HCT116 (cell line): ENCODE data around the gene GPR62. TPM values are rescaled to one million over a fixed set of nuclear protein-coding genes. Genes with fewer than 3 reads are reported as not detected.
A peak's percentile ranks its signal among the peaks of the same experiment; 100 is the strongest.

ENCODE experiments used
- ATAC-seq: fragments of 200-7000 bp; cut with Tn5 transposase; 2 replicates; pipeline ENCODE4 v1.9.1; 2020; ENCODE audit warnings: mild to moderate bottlenecking, moderate library complexity
- BruUV-seq: library from RNA; stranded (reverse); fragments of 400-500 nt; replicated peaks from 2 replicates; lab custom pipeline; 2021; lab: Mats Ljungman, UMichigan
- CTCF ChIA-PET: fragments of 300-600 bp; sonication (Branson Sonifier 250); formaldehyde crosslinking; loops from one replicate; lab custom pipeline; 2021; ENCODE audit warnings: antibody characterized with exemption; lab: Charles Lee
- POLR2A ChIA-PET: fragments of 300-600, 350-600 bp; sonication (Branson Sonifier 250); formaldehyde crosslinking; loops from one replicate; lab custom pipeline; 2021; ENCODE audit warnings: antibody characterized with exemption; lab: Charles Lee
- RAD21 ChIA-PET, 2 experiments: fragments of 300-600 bp; sonication (Branson Sonifier 250); formaldehyde crosslinking; loops; one replicate each; lab custom pipeline; 2023; ENCODE audit warnings: low total read pairs in 2 of 2; ENCODE audit not compliant: uncharacterized antibody in 2 of 2, unreplicated experiment in 2 of 2, low non-redundant PET in 1 of 2; lab: Charles Lee
- DNase-seq: peaks from one replicate; pipeline ENCODE4 v3.0.0-alpha.2; 2010; ENCODE audit warnings: low read depth, low spot score
- H2AFZ ChIP-seq: fragments of 200-600 bp; shearing (Covaris generic), sonication (generic); 2 replicates; pipeline ENCODE4 v1.6.1; 2017; ENCODE audit warnings: low read depth, mixed run types, mixed read lengths, antibody characterized with exemption, low read length; ENCODE audit not compliant: poor library complexity, severe bottlenecking
- H3K27ac ChIP-seq: 2 replicates; pipeline ENCODE4 v1.5.1; 2012; ENCODE audit warnings: low read depth, low read length
- H3K27me3 ChIP-seq: fragments of 200-600 bp; sonication (generic); 2 replicates; pipeline ENCODE4 v1.6.1; 2016; ENCODE audit warnings: mixed run types, low read length, mixed read lengths; ENCODE audit not compliant: insufficient read depth
- H3K36me3 ChIP-seq, 2 experiments: fragments of 200-500 bp in 1 of 2; fragments of 200-600 bp in 1 of 2; sonication (Bioruptor generic) in 1 of 2; sonication (generic) in 1 of 2; 2 replicates each; pipeline versions ENCODE4 v1.5.1 to v1.6.1; 2014 to 2016; ENCODE audit warnings: low read length in 2 of 2, inconsistent platforms in 1 of 2, mixed read lengths in 1 of 2, mixed run types in 1 of 2; ENCODE audit not compliant: insufficient read depth in 2 of 2, control insufficient read depth in 1 of 2
- H3K4me1 ChIP-seq, 2 experiments: fragments of 200-600 bp in 1 of 2; sonication (generic) in 1 of 2; 2 replicates each; pipeline versions ENCODE4 v1.5.1 to v1.6.1; 2012 to 2017; ENCODE audit warnings: low read length in 2 of 2, inconsistent platforms in 1 of 2, mild to moderate bottlenecking in 1 of 2, mixed read lengths in 1 of 2, mixed run types in 1 of 2, moderate library complexity in 1 of 2; ENCODE audit not compliant: insufficient read depth in 2 of 2, control insufficient read depth in 1 of 2
- H3K4me2 ChIP-seq: fragments of 200-600 bp; sonication (generic); 2 replicates; pipeline ENCODE4 v1.6.1; 2017; ENCODE audit warnings: mixed run types, low read length, mixed read lengths
- H3K4me3 ChIP-seq, 2 experiments: fragments of 200-600 bp in 1 of 2; sonication (generic) in 1 of 2; replicated peaks in 1 of 2; 2 replicates each; pipeline ENCODE4 v1.5.1; 2011 to 2016; ENCODE audit warnings: low read length in 2 of 2, control low read depth in 1 of 2, low read depth in 1 of 2, mild to moderate bottlenecking in 1 of 2, mixed read lengths in 1 of 2, mixed run types in 1 of 2
- H3K79me2 ChIP-seq: fragments of 200-600 bp; sonication (generic); 2 replicates; pipeline ENCODE4 v1.6.1; 2017; ENCODE audit warnings: mild to moderate bottlenecking, mixed run types, low read length, moderate library complexity, mixed read lengths; ENCODE audit not compliant: insufficient read depth
- H3K9ac ChIP-seq: fragments of 200-600 bp; sonication (generic); 2 replicates; pipeline ENCODE4 v1.6.1; 2016; ENCODE audit warnings: low read length, mixed read lengths
- H3K9me2 ChIP-seq: fragments of 200-600 bp; sonication (generic), shearing (Covaris generic); 2 replicates; pipeline ENCODE4 v1.6.1; 2017; ENCODE audit warnings: mixed run types, mild to moderate bottlenecking, moderate library complexity; ENCODE audit not compliant: insufficient read depth
- H3K9me3 ChIP-seq, 2 experiments: fragments of 200-500 bp in 1 of 2; fragments of 200-600 bp in 1 of 2; sonication (Bioruptor generic) in 1 of 2; sonication (generic) in 1 of 2; 2 replicates each; pipeline ENCODE4 v1.6.1; 2014 to 2017; ENCODE audit warnings: low read length in 2 of 2, mixed read lengths in 2 of 2, inconsistent platforms in 1 of 2, low read depth in 1 of 2, mild to moderate bottlenecking in 1 of 2, mixed run types in 1 of 2, moderate library complexity in 1 of 2; ENCODE audit not compliant: control insufficient read depth in 1 of 2, insufficient read depth in 1 of 2
- H4K20me1 ChIP-seq: fragments of 200-600 bp; sonication (generic), shearing (Covaris generic); 2 replicates; pipeline ENCODE4 v1.6.1; 2017; ENCODE audit warnings: mixed run types, mild to moderate bottlenecking, moderate library complexity; ENCODE audit not compliant: insufficient read depth
- CBX3 ChIP-seq: IDR thresholded peaks from 2 replicates; pipeline ENCODE4 v1.6.1; 2012; ENCODE audit warnings: low read depth
- CEBPB ChIP-seq: IDR thresholded peaks from 2 replicates; pipeline ENCODE4 v1.6.1; 2012; ENCODE audit warnings: low read depth
- CTCF ChIP-seq, 3 experiments: fragments of 200-600 bp in 1 of 3; sonication (generic) in 1 of 3; IDR thresholded peaks in 2 of 3; conservative IDR thresholded peaks in 1 of 3; 2 replicates each; pipeline ENCODE4 v1.5.1; 2012 to 2017; ENCODE audit warnings: low read depth in 2 of 3, low read length in 2 of 3, antibody characterized with exemption in 1 of 3, borderline replicate concordance in 1 of 3, control low read depth in 1 of 3, mild to moderate bottlenecking in 1 of 3, mixed read lengths in 1 of 3, mixed run types in 1 of 3, moderate library complexity in 1 of 3; ENCODE audit not compliant: insufficient read depth in 1 of 3
- EGR1 ChIP-seq: IDR thresholded peaks from 2 replicates; pipeline ENCODE4 v1.6.1; 2012; ENCODE audit warnings: low read depth
- ELF1 ChIP-seq: IDR thresholded peaks from 2 replicates; pipeline ENCODE4 v1.6.1; 2012; ENCODE audit warnings: low read depth, borderline replicate concordance
- EZH2 ChIP-seq: fragments of 200-600 bp; sonication (generic); IDR thresholded peaks from 2 replicates; pipeline ENCODE4 v1.6.1; 2017; ENCODE audit warnings: antibody characterized with exemption, mixed run types
- EZH2phosphoT487 ChIP-seq: fragments of 200-600 bp; IDR thresholded peaks from 2 replicates; pipeline ENCODE4 v1.6.1; 2018; ENCODE audit warnings: antibody characterized with exemption, borderline replicate concordance
- FOSL1 ChIP-seq: IDR thresholded peaks from 2 replicates; pipeline ENCODE4 v1.6.1; 2012; ENCODE audit warnings: low read depth
- MAX ChIP-seq: IDR thresholded peaks from 2 replicates; pipeline ENCODE4 v1.6.1; 2012
- POLR2A ChIP-seq: IDR thresholded peaks from 2 replicates; pipeline ENCODE4 v1.7.0; 2011; ENCODE audit warnings: borderline replicate concordance; ENCODE audit not compliant: insufficient read depth, insufficient read length; ENCODE audit errors: extremely low read depth
- REST ChIP-seq: IDR thresholded peaks from 2 replicates; pipeline ENCODE4 v1.6.1; 2012; ENCODE audit warnings: low read depth
- SIN3A ChIP-seq: IDR thresholded peaks from 2 replicates; pipeline ENCODE4 v1.6.1; 2012; ENCODE audit warnings: low read depth
- TCF7L2 ChIP-seq: IDR thresholded peaks from 2 replicates; pipeline ENCODE4 v1.7.0; 2011; ENCODE audit warnings: borderline replicate concordance, inconsistent platforms; ENCODE audit not compliant: insufficient read depth, insufficient read length; ENCODE audit errors: extremely low read depth
- ZBTB33 ChIP-seq: IDR thresholded peaks from 2 replicates; pipeline ENCODE4 v1.6.1; 2011; ENCODE audit warnings: mild to moderate bottlenecking, low read length, moderate library complexity; ENCODE audit not compliant: insufficient replicate concordance; ENCODE audit errors: extremely low read depth
- ZNF274 ChIP-seq: fragments of 200-500 bp; sonication (Bioruptor generic); IDR thresholded peaks from 2 replicates; pipeline ENCODE4 v1.6.1; 2014; ENCODE audit warnings: mild to moderate bottlenecking, low read depth, low read length, inconsistent platforms
- intact Hi-C: fragments of 100-400 bp; cut with micrococcal nuclease; formaldehyde crosslinking; loops from 2 replicates; pipeline ENCODE4 v1.10.0; 2022
- total RNA-seq: library from RNA; stranded (reverse); gene quantifications from one replicate; pipeline ENCODE4 v1.2.1, GENCODE V29; 2021; ENCODE audit not compliant: unreplicated experiment

Gene GPR62
- total RNA-seq, 1 experiment from 2014 or later = not detected

DNA sequence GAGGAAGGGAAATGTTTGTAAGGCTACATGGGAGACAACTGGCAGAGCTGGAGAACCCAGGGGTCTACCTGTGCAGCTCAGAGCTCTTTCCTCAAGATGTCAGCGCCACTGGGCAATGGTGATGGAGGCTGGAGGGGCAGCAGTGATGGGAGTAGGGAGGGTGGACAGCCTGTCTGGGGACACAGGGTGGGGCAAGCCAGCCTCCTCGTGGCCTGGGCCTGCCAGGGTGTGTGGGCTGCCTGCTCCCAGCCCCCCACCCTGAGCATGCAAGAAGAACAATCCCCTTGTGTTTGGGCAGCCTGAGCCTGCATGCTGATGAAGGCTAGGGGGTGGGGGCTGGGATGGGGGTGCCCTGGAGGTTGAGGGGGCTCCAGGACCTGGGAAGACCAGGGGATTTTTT, 10.8 kb downstream of the GPR62 start (continued):
- no peak for TF ChIP-seq REST
- no peak for TF ChIP-seq SIN3A
- no peak for TF ChIP-seq EZH2

- ChIA-PET RAD21 (no interaction called here), CTCF (interaction anchor here (0.6 to 1.7 kb wide), 4 partner anchors 8 to 25 kb away, joined by 4 to 6 read pairs (median 4); partner anchors contain the start of genes ABHD14A, ABHD14B, PARP3 and RRP9), POLR2A (no interaction called here)
- Histone ChIP-seq H3K36me3 (peaks cover 3 to 15% of the 10 kb centered on the region in 2 experiments; a peak in 2 of 4 replicates), H2AFZ (no peak overlapping the region), H3K27me3 (no peaks in the 10 kb centered on the region), H3K4me1 (peaks cover 23 to 49% of the 10 kb centered on the region in 2 experiments), H4K20me1 (0 out of 2 replicates have a peak, but pooled peaks cover 4% of the 10 kb centered on the region), H3K4me3 (peak overlapping the region; percentile 61 to 67), H3K27ac (peak overlapping the region; percentile 81), H3K9me3 (no peaks in the 10 kb centered on the region), H3K9me2 (no peaks in the 10 kb centered on the region), H3K79me2 (peaks cover 23% of the 10 kb centered on the region), H3K9ac (peak overlapping the region; percentile 74), H3K4me2 (peak overlapping the region; percentile 90)
- DNase-seq (no peak), ATAC-seq (no peak; the same call in 1 of the 2 replicates)
- no TSS peak for BruUV-seq
- intact Hi-C loops = no loop called here
- TF ChIP-seq EGR1 (no peak), EZH2phosphoT487 (no peak), CEBPB (no peak), ELF1 (no peak), EZH2 (no peak), SIN3A (no peak), CBX3 (no peak), CTCF (IDR thresholded peaks at IDR 0.05 in 2 of 3, conservative IDR thresholded peaks at IDR 0.05 in 1 of 3; ENCODE audit: borderline replicate concordance in 1 of 3, insufficient read depth in 1 of 3, low read depth in 2 of 3, low read length in 2 of 3) (no peak), TCF7L2 (no peak), MAX (no peak), ZNF274 (no peak), ZBTB33 (no peak), POLR2A (no peak), FOSL1 (no peak)
Measured at GRCh38 chr3:51966486-51966885, 11.3 kb downstream of the GPR62 start.
